Measurements from ENCODE around the gene EFCAB9.

The EFCAB9 gene

GRCh38 chr5:172209714-172210113 is 15.7 kb downstream of the EFCAB9 start:
- no peak for TF ChIP-seq CTCF (IDR thresholded peaks at IDR 0.05; ENCODE audit: borderline replicate concordance, insufficient read depth, low read depth, low read length)
- no peak overlapping the region for H3K4me3 ChIP-seq (ENCODE audit: low read depth, low read length)

- TF ChIP-seq CTCF (IDR thresholded peaks at IDR 0.05; ENCODE audit: borderline replicate concordance, insufficient read depth, low read depth, low read length) = no peak
- no peak overlapping the region for H3K4me3 ChIP-seq (ENCODE audit: low read depth, low read length)
Measured at GRCh38 chr5:172211676-172212075, 17.7 kb downstream of the EFCAB9 start.

- H3K4me3 ChIP-seq (ENCODE audit: low read depth, low read length) = no peak overlapping the region
- TF ChIP-seq CTCF (IDR thresholded peaks at IDR 0.05; ENCODE audit: borderline replicate concordance, insufficient read depth, low read depth, low read length) = no peak
Measured at GRCh38 chr5:172213126-172213525, 19.2 kb downstream of the EFCAB9 start.

GRCh38 chr5:172216345-172216744 is 22.4 kb downstream of the EFCAB9 start:
- no peak for TF ChIP-seq CTCF (IDR thresholded peaks at IDR 0.05; ENCODE audit: borderline replicate concordance, insufficient read depth, low read depth, low read length)
- H3K4me3 ChIP-seq (ENCODE audit: low read depth, low read length) = no peak overlapping the region

- no peak overlapping the region for H3K4me3 ChIP-seq (ENCODE audit: low read depth, low read length)
- TF ChIP-seq CTCF (IDR thresholded peaks at IDR 0.05; ENCODE audit: borderline replicate concordance, insufficient read depth, low read depth, low read length) = no peak
Measured at GRCh38 chr5:172219296-172219695, 25.3 kb downstream of the EFCAB9 start.

- no peak for TF ChIP-seq CTCF (IDR thresholded peaks at IDR 0.05; ENCODE audit: borderline replicate concordance, insufficient read depth, low read depth, low read length)
- peak overlapping the region; percentile 16 for H3K4me3 ChIP-seq (ENCODE audit: low read depth, low read length)
Measured at GRCh38 chr5:172223901-172224873, 30.2 kb downstream of the EFCAB9 start.

- TF ChIP-seq CTCF (IDR thresholded peaks at IDR 0.05; ENCODE audit: borderline replicate concordance, insufficient read depth, low read depth, low read length) = no peak
- no peak overlapping the region for H3K4me3 ChIP-seq (ENCODE audit: low read depth, low read length)
Measured at GRCh38 chr5:172224996-172225395, 31.0 kb downstream of the EFCAB9 start.

Measured in GM12875 (cell line).